NCI-H524 treated with DMSO at 0.1 percent for 48 hours (cell line): Measurements from ENCODE around the gene DNASE1.
"Not testable (repeated sequence)": the region's sequence is repeated elsewhere in the genome, so short reads cannot be mapped to it uniquely, and the experiment has no call there.

ENCODE experiments used
- DNase-seq: peaks from one replicate; lab custom pipeline; 2025; lab: John Stamatoyannopoulos, UW

The DNASE1 gene

GRCh38 chr16:3654249-3654991, at the start of gene DNASE1:
DNASE1 (plus strand) TSS chr16:3654691; CDS start chr16:3655374, 683 bp downstream.
- DNase-seq = no peak

GRCh38 chr16:3606441-3606840, 48.0 kb upstream of the DNASE1 start:
- DNase-seq = no peak

GRCh38 chr16:3607161-3607560, 47.3 kb upstream of the DNASE1 start:
- no peak for DNase-seq

GRCh38 chr16:3607634-3608033, 46.9 kb upstream of the DNASE1 start:
- no peak for DNase-seq

GRCh38 chr16:3608069-3608468, 46.4 kb upstream of the DNASE1 start:
- DNase-seq = no peak

- DNase-seq = not testable (repeated sequence)
Observed at GRCh38 chr16:3608976-3609375, 45.5 kb upstream of the DNASE1 start.

- no peak for DNase-seq
Observed at GRCh38 chr16:3609895-3610697, 44.4 kb upstream of the DNASE1 start.

- DNase-seq = no peak
Observed at GRCh38 chr16:3610698-3611145, 43.8 kb upstream of the DNASE1 start.

GRCh38 chr16:3611146-3611975, 43.1 kb upstream of the DNASE1 start, which contains the start of gene SLX4:
SLX4 (minus strand) TSS chr16:3611606; CDS start chr16:3608964, 2,642 bp downstream.
- peak; percentile 69 for DNase-seq

GRCh38 chr16:3612510-3613466, 41.7 kb upstream of the DNASE1 start:
- DNase-seq = no peak

- DNase-seq = no peak
Observed at GRCh38 chr16:3618769-3619141, 35.7 kb upstream of the DNASE1 start.

- no peak for DNase-seq
Observed at GRCh38 chr16:3623642-3624041, 30.8 kb upstream of the DNASE1 start.

GRCh38 chr16:3625331-3625730, 29.2 kb upstream of the DNASE1 start:
- no peak for DNase-seq

- DNase-seq = no peak
Observed at GRCh38 chr16:3625911-3626732, 28.4 kb upstream of the DNASE1 start.

GRCh38 chr16:3637371-3637923, 17.0 kb upstream of the DNASE1 start:
- DNase-seq = no peak

- DNase-seq = no peak
Observed at GRCh38 chr16:3638916-3639644, 15.4 kb upstream of the DNASE1 start.

GRCh38 chr16:3640207-3640606, 14.3 kb upstream of the DNASE1 start:
- no peak for DNase-seq

GRCh38 chr16:3640632-3641501, 13.6 kb upstream of the DNASE1 start:
- no peak for DNase-seq
